HG03520 (cell line): ENCODE results near the gene GPANK1.

Experiments used
- ATAC-seq: cut with Tn5 transposase; IDR thresholded peaks from one replicate; pipeline ENCODE4 v1.9.1; 2021; ENCODE audit warnings: mild to moderate bottlenecking, moderate library complexity; ENCODE audit not compliant: unreplicated experiment

The GPANK1 gene

GRCh38 chr6:31663126-31663960 lies 1.5 kb downstream of the GPANK1 start:
- no peak for ATAC-seq

- no peak for ATAC-seq
These were observed 2.6 kb downstream of the GPANK1 start for GRCh38 chr6:31662124-31662723.

GRCh38 chr6:31661262-31662123 lies 3.3 kb downstream of the GPANK1 start:
- no peak for ATAC-seq

- ATAC-seq, result peak; percentile 44
These were observed 4.2 kb downstream of the GPANK1 start, which contains the start of gene C6orf47 for GRCh38 chr6:31660381-31661261. Gene C6orf47 (minus strand): TSS chr6:31660778. CDS start chr6:31659947, 831 bp downstream.

GRCh38 chr6:31659649-31660380 lies 5.0 kb downstream of the GPANK1 start:
- ATAC-seq, result no peak

- no peak for ATAC-seq
These were observed 5.7 kb downstream of the GPANK1 start for GRCh38 chr6:31658983-31659648.

GRCh38 chr6:31658158-31658688 lies 6.6 kb downstream of the GPANK1 start:
- ATAC-seq, result no peak

- no peak for ATAC-seq
These were observed 7.2 kb downstream of the GPANK1 start for GRCh38 chr6:31657406-31658157.

GRCh38 chr6:31655349-31656237 lies 9.2 kb downstream of the GPANK1 start, which contains the start of gene APOM:
Gene APOM (plus strand): TSS chr6:31655894. CDS start chr6:31655967, 73 bp downstream.
- ATAC-seq, result no peak

- ATAC-seq, result no peak
These were observed 10.0 kb downstream of the GPANK1 start for GRCh38 chr6:31654574-31655348.

- ATAC-seq, result peak; percentile 44
These were observed 11.7 kb downstream of the GPANK1 start for GRCh38 chr6:31652925-31653724.

- peak; percentile 20 for ATAC-seq
These were observed 13.1 kb downstream of the GPANK1 start for GRCh38 chr6:31651602-31652191.

- ATAC-seq, result no peak
These were observed 19.5 kb downstream of the GPANK1 start for GRCh38 chr6:31645325-31645724.

- no peak for ATAC-seq
These were observed 20.9 kb downstream of the GPANK1 start for GRCh38 chr6:31643818-31644454.
